ENCODE measurements around the gene AMPH. TPM values are rescaled to one million over a fixed set of nuclear protein-coding genes. Genes with fewer than 3 reads are reported as not detected.

Gene AMPH
- total RNA-seq, 1 donor from 2014 or later: 0.13 TPM

GRCh38 chr7:38542156-38542555 lies 89.0 kb downstream of the AMPH start:
- DNase-seq (ENCODE audit: low read depth in 2 of 2): no peak

GRCh38 chr7:38541440-38541839 lies 89.7 kb downstream of the AMPH start:
- DNase-seq (ENCODE audit: low read depth in 2 of 2): no peak

- DNase-seq (ENCODE audit: low read depth in 2 of 2): no peak
These were observed 91.6 kb downstream of the AMPH start for GRCh38 chr7:38539477-38540081.

DNA sequence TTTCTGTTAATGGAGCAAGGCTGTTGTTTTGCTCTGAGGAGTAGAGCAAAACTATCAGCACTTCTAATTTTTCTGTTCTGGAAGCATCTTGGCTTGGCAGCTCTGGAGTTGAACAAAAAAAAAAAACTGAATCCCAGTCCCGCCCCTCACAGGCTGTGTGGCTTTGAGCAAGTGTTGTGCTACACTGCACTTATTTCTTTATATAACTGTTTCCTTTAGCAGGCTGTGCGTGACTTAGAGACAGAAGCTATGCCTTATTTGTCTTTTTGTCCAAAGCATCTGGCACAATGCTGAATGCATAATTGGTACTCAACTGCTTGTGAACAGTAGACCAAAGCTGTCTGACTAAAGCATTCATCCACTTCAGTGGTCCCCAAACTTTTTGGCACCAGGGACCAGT lies 96.1 kb downstream of the AMPH start:
- DNase-seq (ENCODE audit: low read depth in 2 of 2): no peak

DNA sequence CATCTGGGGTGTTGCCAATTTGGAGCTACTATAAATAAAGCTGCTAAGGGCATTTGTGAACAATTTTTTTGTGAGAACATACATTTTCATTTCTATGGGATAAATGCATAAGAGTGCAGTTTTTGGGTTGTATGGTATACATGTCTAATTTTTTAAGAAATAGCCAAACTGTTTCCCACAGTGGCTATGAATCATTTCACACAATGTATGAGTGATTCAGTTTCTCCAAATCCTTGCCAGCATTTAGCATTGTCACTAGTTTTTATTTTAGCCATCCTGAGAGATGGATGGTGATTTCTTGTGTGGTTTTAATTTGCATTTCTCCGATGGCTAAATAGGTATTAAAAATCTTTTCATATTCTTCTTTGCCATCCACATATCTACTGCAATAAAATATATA lies 105.3 kb downstream of the AMPH start:
- DNase-seq (ENCODE audit: low read depth in 2 of 2): no peak

- DNase-seq (ENCODE audit: low read depth in 2 of 2): no peak
These were observed 106.4 kb downstream of the AMPH start for GRCh38 chr7:38524786-38525185.

GRCh38 chr7:38520741-38521140 lies 110.4 kb downstream of the AMPH start:
- DNase-seq (ENCODE audit: low read depth in 2 of 2): no peak

DNA sequence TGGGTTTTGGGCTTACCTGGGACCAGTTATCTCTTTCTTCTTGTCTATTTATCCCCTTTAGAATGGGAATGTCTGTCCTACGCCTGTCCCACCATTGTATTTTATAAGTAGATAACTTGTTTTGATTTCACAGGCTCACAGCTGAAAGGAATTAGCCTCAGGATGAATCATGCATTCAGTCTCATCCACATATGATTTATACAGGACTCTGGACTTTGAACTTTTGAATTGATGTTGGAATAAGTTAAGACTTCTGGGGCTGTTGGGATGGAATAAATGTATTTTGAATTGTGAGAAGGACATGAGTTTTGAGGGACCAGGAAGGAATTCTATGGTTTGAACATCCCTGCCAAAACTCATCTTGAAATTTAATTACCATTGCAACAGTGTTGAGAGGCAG lies 112.6 kb downstream of the AMPH start:
- DNase-seq (ENCODE audit: low read depth in 2 of 2): no peak

- DNase-seq (ENCODE audit: low read depth in 2 of 2): no peak
These were observed 118.5 kb downstream of the AMPH start for GRCh38 chr7:38512704-38513103.

GRCh38 chr7:38512291-38512690 lies 118.9 kb downstream of the AMPH start:
- DNase-seq (ENCODE audit: low read depth in 2 of 2): no peak

DNA sequence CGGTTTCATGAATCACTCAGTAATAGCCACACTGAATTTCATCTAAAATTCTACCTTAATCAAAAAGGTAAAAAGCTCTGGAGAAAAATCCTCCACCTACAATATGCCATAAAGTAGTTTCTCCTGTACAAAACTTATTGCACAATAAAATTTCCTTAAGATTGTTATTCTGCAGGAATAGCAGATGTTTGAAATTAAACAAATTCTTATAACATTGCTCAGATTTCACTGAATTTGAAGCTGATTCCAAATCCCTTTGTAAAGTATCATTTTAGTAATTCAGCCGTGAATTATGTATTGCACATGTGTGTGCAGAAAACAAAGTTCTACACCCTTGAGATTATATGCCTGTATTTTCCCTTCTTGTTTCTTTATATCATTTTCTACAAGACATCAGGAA lies 123.8 kb downstream of the AMPH start:
- no peak for DNase-seq (ENCODE audit: low read depth in 2 of 2)

DNA sequence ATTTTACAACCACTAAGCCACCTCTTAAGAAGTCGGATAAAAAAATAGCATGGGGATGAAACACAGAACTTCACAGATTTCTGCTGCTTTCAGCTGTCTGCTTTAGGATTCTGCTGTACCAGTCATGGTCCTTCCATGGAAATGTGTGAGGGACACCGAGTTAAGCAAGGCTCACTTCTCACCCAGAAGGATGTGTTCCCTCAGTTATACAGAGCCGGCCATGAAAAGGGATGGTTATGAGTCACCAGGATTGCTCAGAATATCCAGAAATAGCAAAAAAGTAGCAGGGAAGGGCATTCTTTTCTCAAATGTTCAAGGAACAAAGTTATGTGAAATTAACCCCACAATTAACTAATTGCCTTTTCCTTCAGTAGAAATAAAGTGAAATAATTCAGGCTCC lies 124.4 kb downstream of the AMPH start:
- no peak for DNase-seq (ENCODE audit: low read depth in 2 of 2)

GRCh38 chr7:38506004-38506403 lies 125.2 kb downstream of the AMPH start:
- no peak for DNase-seq (ENCODE audit: low read depth in 2 of 2)

DNA sequence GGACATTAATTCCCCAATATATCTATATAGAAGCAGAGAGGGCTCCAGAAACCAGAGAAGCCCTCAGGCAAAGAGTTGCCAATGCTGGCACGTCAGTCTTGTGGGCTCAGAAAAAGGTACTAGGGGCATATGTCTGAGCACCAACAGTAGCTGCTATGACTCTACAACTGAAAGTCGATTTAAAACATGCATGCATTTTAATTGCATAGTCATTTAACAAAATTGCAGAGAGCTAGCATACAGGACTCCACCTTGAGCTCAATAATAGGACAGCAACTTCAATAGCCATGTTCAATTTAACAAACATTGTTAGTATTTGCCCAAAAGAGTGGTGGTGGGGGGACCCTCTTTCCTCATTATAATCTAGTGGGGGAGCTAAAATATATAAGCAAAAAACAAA lies 126.5 kb downstream of the AMPH start:
- DNase-seq (ENCODE audit: low read depth in 2 of 2): no peak

DNA sequence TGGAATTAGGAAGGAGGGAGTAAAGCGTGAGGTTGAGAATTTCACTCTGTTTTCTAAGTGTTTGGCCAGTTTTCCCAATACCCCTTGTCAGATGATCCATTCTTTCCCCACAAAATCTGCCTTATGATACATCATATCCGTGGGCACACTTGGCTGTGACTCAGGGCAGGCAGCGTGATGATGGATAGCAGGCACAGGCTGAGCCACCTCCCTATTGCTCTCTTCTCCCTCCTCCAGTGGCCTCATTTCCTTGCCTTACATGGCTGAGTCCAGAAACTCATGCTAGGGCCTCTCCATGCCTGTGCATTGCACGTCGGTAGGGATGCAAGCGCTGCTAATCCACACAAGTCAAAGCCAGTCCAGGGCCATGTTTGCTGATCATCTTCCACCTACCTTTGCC lies 128.3 kb downstream of the AMPH start:
- DNase-seq (ENCODE audit: low read depth in 2 of 2): no peak

DNA sequence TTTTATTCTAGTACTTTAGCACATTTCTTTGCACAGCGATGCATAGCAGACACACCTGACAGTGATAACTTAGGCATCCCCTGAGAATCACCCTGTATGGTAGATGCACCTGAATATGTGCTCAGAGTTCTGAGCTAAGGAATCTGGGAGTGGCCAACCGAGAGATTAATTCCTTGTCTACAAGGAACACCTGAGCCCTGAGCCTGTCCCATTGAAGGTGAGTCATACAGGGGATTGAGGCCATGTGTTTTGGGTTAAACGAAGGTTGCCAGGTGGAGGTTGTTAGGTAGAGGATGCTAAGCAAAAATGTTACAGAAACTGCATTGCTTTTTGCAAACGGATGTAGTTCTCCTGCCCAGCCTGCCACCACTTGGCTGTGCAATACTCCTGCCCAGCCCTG lies 128.9 kb downstream of the AMPH start:
- no peak for DNase-seq (ENCODE audit: low read depth in 2 of 2)

GRCh38 chr7:38492010-38492409 lies 139.2 kb downstream of the AMPH start:
- DNase-seq (ENCODE audit: low read depth in 2 of 2): no peak

GRCh38 chr7:38482521-38482920 lies 148.7 kb downstream of the AMPH start:
- DNase-seq (ENCODE audit: low read depth in 2 of 2): no peak

DNA sequence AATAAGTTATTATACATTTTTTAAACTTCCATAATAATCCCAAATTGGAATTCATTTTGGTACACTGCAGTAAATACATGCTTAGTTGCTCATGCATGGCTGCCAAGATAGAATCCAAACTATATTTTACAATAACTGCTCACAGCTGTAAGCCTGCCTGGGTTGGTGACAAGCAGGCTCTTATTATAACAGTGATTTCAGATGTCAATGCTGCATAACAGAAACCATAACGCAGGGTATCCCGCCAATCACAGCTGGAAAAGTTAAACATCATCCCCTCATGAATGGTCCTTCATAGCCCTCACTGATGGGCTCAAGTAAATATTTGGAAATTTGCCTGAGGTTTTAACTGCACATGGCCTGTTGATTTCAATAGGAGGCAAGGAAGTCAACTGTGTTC lies 149.8 kb downstream of the AMPH start:
- no peak for DNase-seq (ENCODE audit: low read depth in 2 of 2)

GRCh38 chr7:38478404-38478803 lies 152.8 kb downstream of the AMPH start:
- DNase-seq (ENCODE audit: low read depth in 2 of 2): no peak

DNA sequence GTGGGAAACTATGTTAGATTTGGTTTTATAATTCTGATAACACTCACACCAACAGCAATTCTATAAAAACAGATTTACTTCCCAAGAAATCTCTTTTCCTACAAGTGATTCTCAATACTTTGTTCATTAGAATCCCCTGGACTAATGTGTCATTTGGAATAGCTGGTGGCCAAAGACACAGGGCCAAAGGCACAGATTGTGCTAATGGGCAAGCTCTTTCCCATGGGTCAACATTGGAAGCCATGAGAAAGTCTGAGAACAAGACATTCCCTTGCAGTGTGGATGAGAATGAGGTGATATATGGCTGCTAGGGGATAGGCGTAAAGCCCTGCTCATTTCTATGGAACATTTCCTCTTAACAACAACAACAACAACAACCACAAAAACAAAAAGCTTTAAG lies 153.8 kb downstream of the AMPH start:
- no peak for DNase-seq (ENCODE audit: low read depth in 2 of 2)

GRCh38 chr7:38476764-38477163 lies 154.4 kb downstream of the AMPH start:
- DNase-seq (ENCODE audit: low read depth in 2 of 2): no peak

- DNase-seq (ENCODE audit: low read depth in 2 of 2): no peak
These were observed 165.2 kb downstream of the AMPH start for GRCh38 chr7:38465956-38466355.

Measured in dermis microvascular lymphatic vessel endothelial cell (primary cell).